ENCODE measurements around the gene TMEM219.

DNA sequence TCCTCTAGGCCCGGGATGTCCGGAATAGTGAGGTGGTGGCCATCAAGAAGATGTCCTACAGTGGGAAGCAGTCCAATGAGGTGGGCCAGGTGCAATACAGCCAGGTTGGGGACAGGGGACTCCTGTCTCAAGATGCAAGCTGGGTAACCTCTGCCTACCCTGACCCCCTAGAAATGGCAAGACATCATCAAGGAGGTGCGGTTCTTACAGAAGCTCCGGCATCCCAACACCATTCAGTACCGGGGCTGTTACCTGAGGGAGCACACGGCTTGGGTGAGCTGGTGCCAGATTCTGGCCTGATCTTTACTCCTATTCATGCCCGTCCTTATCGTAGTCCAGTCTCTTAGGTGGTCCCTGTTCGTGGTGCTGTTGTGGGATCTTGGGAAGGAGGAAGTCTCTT, 16.2 kb downstream of the TMEM219 start:
- TF ChIP-seq, protein P1, sequence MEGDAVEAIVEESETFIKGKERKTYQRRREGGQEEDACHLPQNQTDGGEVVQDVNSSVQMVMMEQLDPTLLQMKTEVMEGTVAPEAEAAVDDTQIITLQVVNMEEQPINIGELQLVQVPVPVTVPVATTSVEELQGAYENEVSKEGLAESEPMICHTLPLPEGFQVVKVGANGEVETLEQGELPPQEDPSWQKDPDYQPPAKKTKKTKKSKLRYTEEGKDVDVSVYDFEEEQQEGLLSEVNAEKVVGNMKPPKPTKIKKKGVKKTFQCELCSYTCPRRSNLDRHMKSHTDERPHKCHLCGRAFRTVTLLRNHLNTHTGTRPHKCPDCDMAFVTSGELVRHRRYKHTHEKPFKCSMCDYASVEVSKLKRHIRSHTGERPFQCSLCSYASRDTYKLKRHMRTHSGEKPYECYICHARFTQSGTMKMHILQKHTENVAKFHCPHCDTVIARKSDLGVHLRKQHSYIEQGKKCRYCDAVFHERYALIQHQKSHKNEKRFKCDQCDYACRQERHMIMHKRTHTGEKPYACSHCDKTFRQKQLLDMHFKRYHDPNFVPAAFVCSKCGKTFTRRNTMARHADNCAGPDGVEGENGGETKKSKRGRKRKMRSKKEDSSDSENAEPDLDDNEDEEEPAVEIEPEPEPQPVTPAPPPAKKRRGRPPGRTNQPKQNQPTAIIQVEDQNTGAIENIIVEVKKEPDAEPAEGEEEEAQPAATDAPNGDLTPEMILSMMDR (IDR thresholded peaks at IDR 0.05; ENCODE audit: poor library complexity), result no peak
- TF ChIP-seq EZH2 (IDR thresholded peaks at IDR 0.05; ENCODE audit: borderline replicate concordance) (no peak), EZH2phosphoT487 (IDR thresholded peaks at IDR 0.05; ENCODE audit: low read depth, severe bottlenecking, unreplicated experiment) (no peak)
